IMR-90 (cell line): Measurements from ENCODE around the gene PTPRG. TPM values are rescaled to one million over a fixed set of nuclear protein-coding genes. Genes with fewer than 3 reads are reported as not detected.

Experiments
- ATAC-seq: fragments of 200-7000 bp; cut with Tn5 transposase; 2 replicates; pipeline ENCODE4 v1.9.1; 2020; ENCODE audit warnings: low read depth, mild to moderate bottlenecking, moderate library complexity
- BruUV-seq: library from RNA; stranded (reverse); fragments of 400-500 nt; replicated peaks from 2 replicates; lab custom pipeline; 2021; lab: Mats Ljungman, UMichigan
- CTCF ChIA-PET: fragments of 300-600 bp; formaldehyde crosslinking; extraction: SDS; loops from one replicate; lab custom pipeline; 2021; ENCODE audit warnings: antibody characterized with exemption; lab: Yijun Ruan, JAX
- POLR2A ChIA-PET: fragments of 300-600 bp; sonication (Branson Sonifier 250); formaldehyde crosslinking; loops from one replicate; lab custom pipeline; 2022; ENCODE audit warnings: antibody characterized with exemption; ENCODE audit not compliant: unreplicated experiment; lab: Charles Lee
- DNase-seq: peaks from one replicate; pipeline ENCODE4 v3.0.0; 2013
- H2AFZ ChIP-seq: replicated peaks from 2 replicates; pipeline ENCODE3; 2013; ENCODE audit warnings: low read length, mild to moderate bottlenecking; ENCODE audit not compliant: poor library complexity
- H2AK5ac ChIP-seq: 2 replicates; pipeline ENCODE4 v1.6.1; 2013; ENCODE audit warnings: low read depth, low read length, inconsistent platforms
- H2AK9ac ChIP-seq: replicated peaks from 2 replicates; pipeline ENCODE3; 2013; ENCODE audit warnings: mild to moderate bottlenecking, low read depth, low read length, moderate library complexity; ENCODE audit not compliant: poor library complexity
- H2BK120ac ChIP-seq: 2 replicates; pipeline ENCODE4 v1.6.1; 2013; ENCODE audit warnings: low read depth, low read length, inconsistent platforms
- H2BK15ac ChIP-seq: 3 replicates; pipeline ENCODE4 v1.6.1; 2013; ENCODE audit warnings: low read depth, low read length, inconsistent platforms
- H2BK20ac ChIP-seq: 2 replicates; pipeline ENCODE4 v1.6.1; 2013; ENCODE audit warnings: low read depth, mild to moderate bottlenecking, inconsistent platforms, low read length, moderate library complexity
- H2BK5ac ChIP-seq: 2 replicates; pipeline ENCODE4 v1.6.1; 2013; ENCODE audit warnings: mild to moderate bottlenecking, low read depth, low read length, inconsistent platforms; ENCODE audit not compliant: poor library complexity, severe bottlenecking
- H3K14ac ChIP-seq: replicated peaks from 2 replicates; pipeline ENCODE4 v1.6.1; 2013; ENCODE audit warnings: low read depth, low read length, inconsistent platforms
- H3K18ac ChIP-seq: 2 replicates; pipeline ENCODE4 v1.6.1; 2013; ENCODE audit warnings: low read depth, low read length, control low read depth
- H3K23ac ChIP-seq: 2 replicates; pipeline ENCODE4 v1.6.1; 2013; ENCODE audit warnings: low read depth, low read length, inconsistent platforms
- H3K27ac ChIP-seq: 2 replicates; pipeline ENCODE4 v1.5.1; 2013; ENCODE audit warnings: mild to moderate bottlenecking, control low read depth, low read length; ENCODE audit not compliant: insufficient read depth
- H3K27me3 ChIP-seq: 2 replicates; pipeline ENCODE4 v1.6.1; 2013; ENCODE audit warnings: low read length; ENCODE audit not compliant: control insufficient read depth, insufficient read depth
- H3K36me3 ChIP-seq: 2 replicates; pipeline ENCODE4 v1.6.1; 2013; ENCODE audit warnings: low read length, mixed read lengths; ENCODE audit not compliant: control insufficient read depth, insufficient read depth
- H3K4ac ChIP-seq: 2 replicates; pipeline ENCODE4 v1.6.1; 2013; ENCODE audit warnings: low read depth, low read length, inconsistent platforms
- H3K4me1 ChIP-seq: 2 replicates; pipeline ENCODE4 v1.6.1; 2013; ENCODE audit warnings: low read length, mixed read lengths; ENCODE audit not compliant: control insufficient read depth, insufficient read depth
- H3K4me2 ChIP-seq: 2 replicates; pipeline ENCODE4 v1.6.1; 2013; ENCODE audit warnings: low read depth, mild to moderate bottlenecking, control low read depth, low read length, moderate library complexity
- H3K4me3 ChIP-seq: 2 replicates; pipeline ENCODE4 v1.5.1; 2013; ENCODE audit warnings: low read depth, mild to moderate bottlenecking, control low read depth, low read length, moderate library complexity; ENCODE audit not compliant: insufficient read depth
- H3K56ac ChIP-seq: 2 replicates; pipeline ENCODE4 v1.6.1; 2013; ENCODE audit warnings: low read length, inconsistent platforms; ENCODE audit not compliant: insufficient read depth; ENCODE audit errors: extremely low read depth
- H3K79me1 ChIP-seq, 2 experiments: 2 replicates each; pipeline ENCODE4 v1.6.1; 2013; ENCODE audit warnings: low read length in 2 of 2, inconsistent platforms in 1 of 2, low read depth in 1 of 2
- H3K9ac ChIP-seq: 2 replicates; pipeline ENCODE4 v1.6.1; 2013; ENCODE audit warnings: low read depth, low read length, control low read depth
- H3K9me1 ChIP-seq: 2 replicates; pipeline ENCODE4 v1.6.1; 2013; ENCODE audit warnings: low read length, inconsistent platforms; ENCODE audit not compliant: insufficient read depth
- H3K9me3 ChIP-seq: 2 replicates; pipeline ENCODE4 v1.6.1; 2013; ENCODE audit warnings: low read length; ENCODE audit not compliant: control insufficient read depth, insufficient read depth
- H4K20me1 ChIP-seq: 2 replicates; pipeline ENCODE4 v1.6.1; 2013; ENCODE audit warnings: low read length, inconsistent platforms; ENCODE audit not compliant: insufficient read depth
- H4K5ac ChIP-seq: 2 replicates; pipeline ENCODE4 v1.6.1; 2013; ENCODE audit warnings: mild to moderate bottlenecking, low read depth, low read length, control low read depth
- H4K8ac ChIP-seq, 2 experiments: 2 replicates each; pipeline ENCODE4 v1.6.1; 2013; ENCODE audit warnings: low read depth in 2 of 2, low read length in 2 of 2, control low read depth in 1 of 2, inconsistent platforms in 1 of 2
- H4K91ac ChIP-seq: 2 replicates; pipeline ENCODE4 v1.6.1; 2013; ENCODE audit warnings: low read depth, low read length, inconsistent platforms; ENCODE audit not compliant: insufficient read depth
- FOS ChIP-seq: fragments of 150-350 bp; IDR thresholded peaks from 2 replicates; pipeline ENCODE4 v1.6.1; 2016; ENCODE audit warnings: low read depth, low read length
- MXI1 ChIP-seq: IDR thresholded peaks from 2 replicates; pipeline ENCODE4 v1.6.1; 2012; ENCODE audit warnings: low read depth, mild to moderate bottlenecking, low read length, moderate library complexity, borderline replicate concordance
- RCOR1 ChIP-seq: IDR thresholded peaks from 2 replicates; pipeline ENCODE4 v1.6.1; 2012; ENCODE audit warnings: mild to moderate bottlenecking, low read length, improper control_type of control experiment; ENCODE audit not compliant: insufficient replicate concordance
- WGBS, 2 experiments: methylation state at CpG; one replicate each; pipeline versions ENCODE4 v1.1.5 to v1.1.7; 2013; ENCODE audit warnings: missing lambda C conversion rate in 2 of 2; ENCODE audit not compliant: insufficient read length in 1 of 2; ENCODE audit errors: extremely low coverage in 2 of 2; 5-methylcytosine and 5-hydroxymethylcytosine counted together
- dilution Hi-C: fragments of 300-500 bp; cut with HindIII; formaldehyde crosslinking; loops from one replicate; pipeline ENCODE4 v1.14.3; 2018; ENCODE audit warnings: low sequenced_read_pairs; ENCODE audit not compliant: unreplicated experiment
- in situ Hi-C: fragments of 300-500 bp; cut with MboI; formaldehyde crosslinking; loops from 3 replicates; pipeline ENCODE4 v1.14.3; 2019; ENCODE audit warnings: low sequenced_read_pairs, inconsistent platforms, mixed read lengths
- intact Hi-C: fragments of 100-400 bp; cut with micrococcal nuclease; formaldehyde crosslinking; loops from 2 replicates; pipeline ENCODE4 v1.10.0; 2022
- polyA plus RNA-seq, 3 experiments: library from polyadenylated mRNA; depleted of rRNA; stranded (reverse); fragments of >200 nt; gene quantifications; 2 replicates each; pipeline ENCODE4 v1.2.3, GENCODE V29; 2012; ENCODE audit warnings: low replicate concordance in 1 of 3
- total RNA-seq: library from RNA; depleted of rRNA; stranded (reverse); fragments of >200 nt; gene quantifications from 2 replicates; pipeline ENCODE4 v1.2.3, GENCODE V29; 2012

Gene PTPRG
- total and polyA plus RNA-seq, 2 of the 4 experiments (the other 2 are of a cell fraction), result 7.7 to 31.0 TPM

GRCh38 chr3:61861410-61861809 lies 300.0 kb downstream of the PTPRG start:
- no peaks in the 10 kb centered on the region for H3K9me3 ChIP-seq
- H3K4me3 ChIP-seq, result no peak overlapping the region
- no peak overlapping the region for H4K91ac ChIP-seq
- no peak overlapping the region for H2AK9ac ChIP-seq
- H3K18ac ChIP-seq, result no peak overlapping the region
- no CpG with 5 or more reads among the region's 1 CpG for WGBS, 2 experiments
- no peak overlapping the region for H2AFZ ChIP-seq
- H3K9ac ChIP-seq, result no peak overlapping the region
- H4K5ac ChIP-seq, result no peak overlapping the region
- DNase-seq (no peak), ATAC-seq (no peak)
- H3K4me2 ChIP-seq, result no peak overlapping the region
- peaks cover 10% of the 10 kb centered on the region; the same call in 1 of the 2 replicates for H4K20me1 ChIP-seq
- 0 out of 2 replicates have a peak, but pooled peaks cover 5% of the 10 kb centered on the region for H3K9me1 ChIP-seq
- in situ Hi-C loops (loop anchor here (5.0 kb wide), 1 partner anchor 326 kb away; no protein-coding TSS in a partner anchor), dilution Hi-C loops (no loop called here), intact Hi-C loops (no loop called here)
- H2AK5ac ChIP-seq, result no peak overlapping the region
- no peak overlapping the region for H3K23ac ChIP-seq
- H3K14ac ChIP-seq, result no peak overlapping the region
- TF ChIP-seq FOS, result no peak
- TF ChIP-seq RCOR1, result no peak
- TF ChIP-seq MXI1, result no peak
- H2BK15ac ChIP-seq, result no peak overlapping the region
- no peak overlapping the region for H2BK20ac ChIP-seq
- no peak overlapping the region for H3K4ac ChIP-seq
- no peaks in the 10 kb centered on the region for H3K27me3 ChIP-seq
- H3K27ac ChIP-seq, result no peak overlapping the region
- H2BK120ac ChIP-seq, result no peak overlapping the region
- H3K79me1 ChIP-seq, result peaks cover 15 to 44% of the 10 kb centered on the region in 2 experiments
- POLR2A ChIA-PET, result no interaction called here
- H3K36me3 ChIP-seq, result no peaks in the 10 kb centered on the region
- H3K4me1 ChIP-seq, result 0 out of 2 replicates have a peak, but pooled peaks cover 2% of the 10 kb centered on the region
- no peak overlapping the region for H2BK5ac ChIP-seq
- H3K56ac ChIP-seq, result no peak overlapping the region
- no peak overlapping the region for H4K8ac ChIP-seq
- BruUV-seq, result no TSS peak
- CTCF ChIA-PET, result interaction anchor here (0.6 kb wide), 1 partner anchor 28 kb away, joined by 4 read pairs; no protein-coding TSS in a partner anchor
